Measurements from ENCODE around the gene MID1IP1. TPM values are rescaled to one million over a fixed set of nuclear protein-coding genes. Genes with fewer than 3 reads are reported as not detected.

Gene MID1IP1
- polyA plus RNA-seq, 3 donors = 16.0 to 19.0 (median 17.2) TPM

Other genes starting within 250 kb of the MID1IP1 start
- 10 to 100 TPM; 55.8 to 72.4 (median 62.3) TPM for gene TSPAN7, start 239.9 kb upstream of the MID1IP1 start, polyA plus RNA-seq (ENCODE audit: insufficient read length in 3 of 3)